ENCODE data around the gene COX8C.

The COX8C gene

GRCh38 chr14:93368996-93369712 is 22.2 kb downstream of the COX8C start:
- TF ChIP-seq EZH2 (IDR thresholded peaks at IDR 0.05; ENCODE audit: borderline replicate concordance, low read length), result no peak
- TF ChIP-seq CTCF (IDR thresholded peaks at IDR 0.05; ENCODE audit: low read length), result no peak
- no peak overlapping the region for H3K4me3 ChIP-seq (ENCODE audit: low read depth, low read length, poor library complexity, severe bottlenecking)
- H3K79me2 ChIP-seq (ENCODE audit: insufficient read depth, low read length), result no peaks in the 10 kb centered on the region
- H3K27me3 ChIP-seq (ENCODE audit: insufficient read depth, low read length), result no peaks in the 10 kb centered on the region
- H4K20me1 ChIP-seq (ENCODE audit: insufficient read depth, low read length), result no peaks in the 10 kb centered on the region
- no peaks in the 10 kb centered on the region for H3K36me3 ChIP-seq (ENCODE audit: insufficient read depth, low read length)
- no peak overlapping the region for H3K9ac ChIP-seq (ENCODE audit: low read length)
- peaks cover 11% of the 10 kb centered on the region for H3K4me1 ChIP-seq (ENCODE audit: insufficient read depth, low read length, severe bottlenecking)
- H3K4me2 ChIP-seq (ENCODE audit: low read length), result no peak overlapping the region; the same call in 1 of the 2 replicates
- H3F3A ChIP-seq (ENCODE audit: insufficient read depth, low read length), result no peaks in the 10 kb centered on the region
- H3K27ac ChIP-seq (ENCODE audit: low read depth, low read length, poor library complexity, severe bottlenecking), result no peak overlapping the region
- no peaks in the 10 kb centered on the region for H3K9me3 ChIP-seq (ENCODE audit: low read length)
- H2AFZ ChIP-seq (ENCODE audit: low read length), result no peak overlapping the region
- H3K9me2 ChIP-seq (ENCODE audit: low read depth, low read length), result no peaks in the 10 kb centered on the region

GRCh38 chr14:93369713-93370266 is 22.8 kb downstream of the COX8C start:
- Histone ChIP-seq H3K9me2 (ENCODE audit: low read depth, low read length) (no peaks in the 10 kb centered on the region), H3F3A (ENCODE audit: insufficient read depth, low read length) (no peaks in the 10 kb centered on the region), H3K4me2 (ENCODE audit: low read length) (no peak overlapping the region; the same call in 1 of the 2 replicates), H3K4me3 (ENCODE audit: low read depth, low read length, poor library complexity, severe bottlenecking) (no peak overlapping the region), H3K79me2 (ENCODE audit: insufficient read depth, low read length) (no peaks in the 10 kb centered on the region), H3K27ac (ENCODE audit: low read depth, low read length, poor library complexity, severe bottlenecking) (no peak overlapping the region), H3K9me3 (ENCODE audit: low read length) (no peaks in the 10 kb centered on the region), H3K36me3 (ENCODE audit: insufficient read depth, low read length) (no peaks in the 10 kb centered on the region), H3K27me3 (ENCODE audit: insufficient read depth, low read length) (no peaks in the 10 kb centered on the region), H3K4me1 (ENCODE audit: insufficient read depth, low read length, severe bottlenecking) (peaks cover 11% of the 10 kb centered on the region), H4K20me1 (ENCODE audit: insufficient read depth, low read length) (no peaks in the 10 kb centered on the region), H2AFZ (ENCODE audit: low read length) (no peak overlapping the region), H3K9ac (ENCODE audit: low read length) (no peak overlapping the region)
- TF ChIP-seq EZH2 (IDR thresholded peaks at IDR 0.05; ENCODE audit: borderline replicate concordance, low read length) (no peak), CTCF (IDR thresholded peaks at IDR 0.05; ENCODE audit: low read length) (no peak)

GRCh38 chr14:93375673-93376156 is 28.7 kb downstream of the COX8C start:
- H2AFZ ChIP-seq (ENCODE audit: low read length), result no peak overlapping the region
- H4K20me1 ChIP-seq (ENCODE audit: insufficient read depth, low read length), result no peaks in the 10 kb centered on the region
- no peaks in the 10 kb centered on the region for H3K36me3 ChIP-seq (ENCODE audit: insufficient read depth, low read length)
- no peak overlapping the region for H3K9ac ChIP-seq (ENCODE audit: low read length)
- H3K79me2 ChIP-seq (ENCODE audit: insufficient read depth, low read length), result no peaks in the 10 kb centered on the region
- no peaks in the 10 kb centered on the region for H3K27me3 ChIP-seq (ENCODE audit: insufficient read depth, low read length)
- H3K4me2 ChIP-seq (ENCODE audit: low read length), result no peak overlapping the region
- TF ChIP-seq EZH2 (IDR thresholded peaks at IDR 0.05; ENCODE audit: borderline replicate concordance, low read length), result no peak
- no peak for TF ChIP-seq CTCF (IDR thresholded peaks at IDR 0.05; ENCODE audit: low read length)
- peaks cover 8% of the 10 kb centered on the region for H3K4me1 ChIP-seq (ENCODE audit: insufficient read depth, low read length, severe bottlenecking)
- no peak overlapping the region for H3K4me3 ChIP-seq (ENCODE audit: low read depth, low read length, poor library complexity, severe bottlenecking)
- no peak overlapping the region for H3K27ac ChIP-seq (ENCODE audit: low read depth, low read length, poor library complexity, severe bottlenecking)
- H3F3A ChIP-seq (ENCODE audit: insufficient read depth, low read length), result no peaks in the 10 kb centered on the region
- no peaks in the 10 kb centered on the region for H3K9me3 ChIP-seq (ENCODE audit: low read length)
- no peaks in the 10 kb centered on the region for H3K9me2 ChIP-seq (ENCODE audit: low read depth, low read length)

Data from OCI-LY1 (cell line).